Adipocyte (in vitro differentiated cells): ENCODE measurements around the gene WDHD1.

Experiments used
- DNase-seq: peaks from one replicate; pipeline ENCODE4 v3.0.0-alpha.2; 2015; ENCODE audit warnings: low read depth
- H3K27me3 ChIP-seq: replicated peaks from 2 replicates; pipeline ENCODE4 v1.7.0; 2013; ENCODE audit warnings: mild to moderate bottlenecking, low read length, moderate library complexity; ENCODE audit not compliant: control insufficient read depth, insufficient read depth
- H3K36me3 ChIP-seq: 2 replicates; pipeline ENCODE4 v1.7.0; 2013; ENCODE audit warnings: low read length, mild to moderate bottlenecking, moderate library complexity; ENCODE audit not compliant: control insufficient read depth, insufficient read depth, severe bottlenecking
- H3K4me1 ChIP-seq: 2 replicates; pipeline ENCODE4 v1.7.0; 2013; ENCODE audit warnings: mild to moderate bottlenecking, low read length, moderate library complexity; ENCODE audit not compliant: control insufficient read depth, insufficient read depth
- H3K4me3 ChIP-seq: 2 replicates; pipeline ENCODE4 v1.7.0; 2013; ENCODE audit warnings: mild to moderate bottlenecking, low read length, moderate library complexity
- H3K9ac ChIP-seq: 2 replicates; pipeline ENCODE4 v1.7.0; 2013; ENCODE audit warnings: mild to moderate bottlenecking, low read length, moderate library complexity
- H3K9me3 ChIP-seq: 2 replicates; pipeline ENCODE4 v1.7.0; 2013; ENCODE audit warnings: mild to moderate bottlenecking, low read length, moderate library complexity; ENCODE audit not compliant: control insufficient read depth

WDHD1 gene

DNA sequence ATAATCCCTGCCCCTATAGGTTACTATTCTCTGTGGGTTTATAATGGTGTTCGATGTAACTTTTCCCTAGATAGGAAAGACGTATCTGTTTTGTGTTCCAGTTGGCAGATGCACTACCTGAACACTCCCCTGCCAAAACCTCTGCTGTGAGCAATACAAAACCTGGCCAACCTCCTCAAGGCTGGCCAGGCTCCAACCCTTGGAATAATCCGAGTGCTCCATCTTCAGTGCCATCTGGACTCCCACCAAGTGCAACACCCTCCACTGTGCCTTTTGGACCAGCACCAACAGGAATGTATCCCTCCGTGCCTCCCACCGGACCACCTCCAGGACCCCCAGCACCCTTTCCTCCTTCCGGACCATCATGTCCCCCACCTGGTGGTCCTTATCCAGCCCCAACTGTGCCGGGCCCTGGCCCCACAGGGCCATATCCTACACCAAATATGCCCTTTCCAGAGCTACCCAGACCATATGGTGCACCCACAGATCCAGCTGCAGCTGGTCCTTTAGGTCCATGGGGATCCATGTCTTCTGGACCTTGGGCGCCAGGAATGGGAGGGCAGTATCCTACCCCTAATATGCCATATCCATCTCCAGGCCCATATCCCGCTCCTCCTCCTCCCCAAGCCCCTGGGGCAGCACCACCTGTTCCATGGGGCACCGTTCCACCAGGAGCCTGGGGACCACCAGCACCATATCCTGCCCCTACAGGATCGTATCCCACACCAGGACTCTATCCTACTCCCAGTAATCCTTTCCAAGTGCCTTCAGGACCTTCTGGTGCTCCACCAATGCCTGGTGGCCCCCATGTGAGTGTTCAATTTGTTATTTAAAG is 35.8 kb upstream of the WDHD1 start:
- DNase-seq, result no peak
- no peak overlapping the region for H3K4me3 ChIP-seq
- no peaks in the 10 kb centered on the region for H3K9me3 ChIP-seq
- no peaks in the 10 kb centered on the region for H3K27me3 ChIP-seq
- H3K4me1 ChIP-seq, result peaks cover 6% of the 10 kb centered on the region
- H3K36me3 ChIP-seq, result peaks cover 64% of the 10 kb centered on the region
- H3K9ac ChIP-seq, result no peak overlapping the region

DNA sequence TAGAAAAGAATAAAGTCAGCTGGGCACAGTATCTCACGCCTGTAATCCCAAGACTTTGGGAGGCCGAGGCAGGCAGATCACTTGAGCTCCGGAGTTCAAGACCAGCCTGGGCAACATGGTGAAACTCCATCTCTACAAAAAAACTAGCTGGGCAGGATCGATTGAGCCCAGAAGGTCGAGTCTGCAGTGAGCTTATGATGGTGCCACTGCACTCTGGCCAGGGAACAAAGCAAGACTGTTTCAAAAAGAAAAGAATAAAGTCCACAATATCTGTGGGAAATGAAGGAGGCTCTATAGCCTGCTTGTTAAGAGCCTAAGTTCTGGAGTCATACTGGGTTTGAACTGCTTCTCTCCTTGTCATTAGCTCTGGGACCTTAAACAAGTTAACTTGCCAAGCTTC is 32.4 kb upstream of the WDHD1 start:
- Histone ChIP-seq H3K27me3 (no peaks in the 10 kb centered on the region), H3K4me1 (no peaks in the 10 kb centered on the region), H3K9ac (no peak overlapping the region), H3K36me3 (peaks cover 44% of the 10 kb centered on the region), H3K9me3 (no peaks in the 10 kb centered on the region), H3K4me3 (no peak overlapping the region)
- DNase-seq, result no peak

DNA sequence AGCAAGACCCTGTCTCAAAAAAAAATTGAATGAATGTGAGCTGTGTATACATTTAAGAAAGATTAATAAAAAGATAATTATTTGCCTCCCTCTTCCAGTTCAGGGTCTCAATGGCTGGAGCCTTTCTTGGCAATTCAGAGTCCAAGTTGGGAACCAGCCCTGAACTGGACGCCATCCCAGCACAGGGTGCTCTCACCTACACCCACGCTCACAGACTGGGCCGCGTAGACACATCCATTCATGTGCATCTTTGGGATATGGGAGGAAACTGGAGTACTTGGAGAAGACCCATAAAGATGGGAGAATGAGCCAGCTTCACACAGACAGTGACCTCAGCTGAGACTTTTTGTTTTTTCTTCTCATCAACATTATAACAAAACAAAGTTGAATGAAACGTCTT is 31.0 kb upstream of the WDHD1 start:
- DNase-seq, result no peak
- no peak overlapping the region for H3K9ac ChIP-seq
- no peaks in the 10 kb centered on the region for H3K27me3 ChIP-seq
- no peak overlapping the region for H3K4me3 ChIP-seq
- peaks cover 10% of the 10 kb centered on the region for H3K4me1 ChIP-seq
- H3K9me3 ChIP-seq, result no peaks in the 10 kb centered on the region
- peaks cover 32% of the 10 kb centered on the region for H3K36me3 ChIP-seq

DNA sequence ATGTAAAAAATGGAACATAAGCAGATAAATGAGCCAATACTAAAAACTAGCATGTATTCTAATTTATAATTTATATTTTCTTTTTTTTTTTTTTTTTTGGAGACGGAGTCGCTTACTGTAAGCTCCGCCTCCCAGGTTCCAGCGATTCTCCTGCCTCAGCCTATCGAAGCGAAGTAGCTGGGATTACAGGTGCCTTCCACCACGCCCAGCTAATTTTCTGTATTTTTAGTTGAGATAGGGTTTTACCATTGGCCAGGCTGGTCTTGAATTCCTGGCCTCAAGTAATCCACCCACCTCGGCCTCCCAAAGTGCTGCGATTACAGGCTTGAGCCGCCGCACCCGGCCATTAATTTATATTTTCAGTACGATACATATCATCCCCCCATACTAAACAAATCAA is 27.2 kb upstream of the WDHD1 start:
- H3K4me3 ChIP-seq, result no peak overlapping the region
- H3K9me3 ChIP-seq, result no peaks in the 10 kb centered on the region
- no peak for DNase-seq
- H3K4me1 ChIP-seq, result peaks cover 23% of the 10 kb centered on the region
- no peaks in the 10 kb centered on the region for H3K27me3 ChIP-seq
- peaks cover 11% of the 10 kb centered on the region for H3K36me3 ChIP-seq
- no peak overlapping the region for H3K9ac ChIP-seq

DNA sequence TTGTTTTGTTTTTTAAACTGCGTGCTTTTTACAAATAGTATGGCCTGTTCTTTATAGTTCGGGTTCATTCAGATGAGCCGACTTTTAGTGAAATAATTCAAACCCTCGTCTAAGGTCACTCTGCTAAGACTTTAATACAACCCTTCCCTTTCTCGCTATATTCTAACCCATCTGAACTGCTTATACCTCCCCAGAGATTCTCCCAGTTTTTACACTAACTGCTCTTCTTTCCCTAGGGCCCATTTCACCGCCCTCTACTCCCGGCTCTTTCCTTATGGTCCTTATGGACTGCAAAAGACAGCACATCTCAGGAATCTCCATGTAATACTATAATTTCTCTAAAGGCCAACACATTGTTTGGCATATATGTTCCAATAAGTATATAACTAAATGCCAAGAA is 26.6 kb upstream of the WDHD1 start:
- Histone ChIP-seq H3K27me3 (no peaks in the 10 kb centered on the region), H3K4me1 (peaks cover 23% of the 10 kb centered on the region), H3K9me3 (no peaks in the 10 kb centered on the region), H3K36me3 (peaks cover 11% of the 10 kb centered on the region), H3K9ac (peak overlapping the region; percentile 100), H3K4me3 (peak overlapping the region; percentile 100)
- no peak for DNase-seq

DNA sequence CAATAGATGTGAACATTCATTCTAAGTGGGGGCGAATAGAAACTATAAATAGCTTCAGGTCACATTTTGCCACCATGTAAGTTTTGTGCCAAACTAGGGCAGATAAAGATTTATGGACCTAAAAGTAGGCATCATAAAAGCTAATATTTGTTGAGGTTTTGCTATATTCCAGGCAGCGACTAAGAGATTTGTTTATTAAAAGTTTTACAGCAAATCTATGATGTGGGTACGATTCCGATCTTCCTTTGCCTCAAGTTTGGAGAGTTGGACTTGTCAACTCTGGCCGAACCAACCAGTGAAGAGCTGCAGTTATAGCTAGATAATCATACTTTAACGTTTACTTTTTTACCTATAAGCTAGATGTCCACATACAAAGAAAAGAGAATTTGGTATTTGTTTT is 26.1 kb upstream of the WDHD1 start:
- Histone ChIP-seq H3K4me1 (peaks cover 23% of the 10 kb centered on the region), H3K9me3 (no peaks in the 10 kb centered on the region), H3K27me3 (no peaks in the 10 kb centered on the region), H3K9ac (peak overlapping the region; percentile 100), H3K4me3 (peak overlapping the region; percentile 100), H3K36me3 (peaks cover 7% of the 10 kb centered on the region)
- DNase-seq, result no peak

DNA sequence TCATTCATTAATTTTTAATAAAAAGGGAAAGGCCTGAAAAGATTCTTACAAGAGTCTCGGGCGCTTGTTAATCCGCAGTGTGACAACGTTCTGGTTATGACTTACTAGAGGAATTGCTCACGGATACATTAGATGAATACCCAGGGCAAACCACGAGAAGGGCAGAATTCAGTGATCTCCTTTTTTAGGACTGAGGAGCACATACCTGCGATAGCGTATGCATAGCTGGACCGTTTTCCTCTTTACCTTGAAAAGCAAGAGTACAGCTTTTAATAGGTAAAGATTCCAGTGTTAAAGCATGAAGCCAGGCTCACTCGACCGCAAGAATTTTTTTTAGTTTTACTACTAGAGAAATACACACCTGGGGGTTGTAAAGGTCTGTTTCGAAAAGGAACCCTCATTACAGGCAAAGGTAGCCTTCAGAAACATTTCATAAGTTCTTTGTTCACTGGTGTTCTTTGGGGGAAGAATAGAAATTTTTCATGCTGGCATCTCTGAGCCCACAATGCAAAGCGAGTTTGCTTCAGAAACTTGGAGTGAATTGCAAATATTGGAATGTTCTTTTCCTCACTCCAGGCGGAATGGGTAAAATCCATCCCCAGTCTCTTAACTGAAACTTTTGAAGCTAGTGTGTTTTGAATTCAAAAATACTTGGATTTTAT is 25.5 kb upstream of the WDHD1 start:
- DNase-seq, result peak; percentile 67
- Histone ChIP-seq H3K4me1 (peaks cover 23% of the 10 kb centered on the region), H3K9ac (peak overlapping the region; percentile 100), H3K36me3 (peaks cover 4% of the 10 kb centered on the region), H3K4me3 (peak overlapping the region; percentile 100), H3K9me3 (no peaks in the 10 kb centered on the region), H3K27me3 (no peaks in the 10 kb centered on the region)

DNA sequence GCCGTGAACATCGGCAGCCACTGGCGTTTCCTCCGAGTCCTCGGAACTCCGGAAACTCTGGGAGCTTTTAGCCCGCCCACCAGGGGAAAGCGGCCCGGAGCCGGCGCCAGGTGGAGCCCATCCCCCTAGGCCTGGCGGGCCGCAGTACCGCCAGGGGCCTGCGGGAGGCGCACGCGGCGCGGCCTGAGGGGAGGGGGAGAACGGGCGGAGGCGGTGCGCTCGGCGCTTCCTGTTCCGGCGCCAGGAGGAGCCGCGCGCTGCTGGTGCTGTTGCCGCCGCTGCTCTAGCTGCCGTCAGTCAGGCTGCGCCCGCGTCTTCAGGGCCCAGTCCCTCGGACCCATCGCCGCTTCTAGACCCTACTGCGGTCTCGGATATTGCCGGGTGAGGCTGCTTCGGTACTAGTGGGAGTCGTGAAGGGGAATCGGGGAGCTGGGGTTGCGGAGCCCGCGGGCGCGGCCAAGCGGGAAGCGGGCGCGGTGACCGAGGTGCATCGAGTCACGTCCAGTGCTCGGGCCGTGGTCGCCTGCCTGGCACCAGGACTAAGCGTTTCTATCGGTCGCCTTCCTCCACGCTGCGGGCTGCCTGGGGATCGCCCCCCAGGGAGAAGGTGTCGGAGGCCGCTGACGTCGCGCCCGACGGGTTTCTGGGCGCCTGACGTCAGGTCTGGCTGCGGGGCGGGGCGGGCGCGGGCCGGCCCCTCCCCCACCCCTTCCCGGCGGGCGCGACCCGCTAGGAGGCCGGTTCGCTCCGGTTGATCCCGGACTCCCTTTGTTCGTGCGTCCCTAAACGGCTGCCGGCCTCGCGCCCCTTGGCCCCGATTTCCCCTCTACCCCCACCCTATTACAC is 24.7 kb upstream of the WDHD1 start, which contains the start of gene MAPK1IP1L:
TSS of gene MAPK1IP1L (plus strand) at position 225 of the 846 bp plus-strand sequence. CDS start 10,037 bp downstream, outside the sequence.
- peaks cover 4% of the 10 kb centered on the region for H3K36me3 ChIP-seq
- no peaks in the 10 kb centered on the region for H3K9me3 ChIP-seq
- no peaks in the 10 kb centered on the region for H3K27me3 ChIP-seq
- H3K9ac ChIP-seq, result peak within 1 kb of the TSS; percentile 100
- peak within 1 kb of the TSS; percentile 100 for H3K4me3 ChIP-seq
- DNase-seq, result peak; percentile 95
- H3K4me1 ChIP-seq, result peaks cover 23% of the 10 kb centered on the region

DNA sequence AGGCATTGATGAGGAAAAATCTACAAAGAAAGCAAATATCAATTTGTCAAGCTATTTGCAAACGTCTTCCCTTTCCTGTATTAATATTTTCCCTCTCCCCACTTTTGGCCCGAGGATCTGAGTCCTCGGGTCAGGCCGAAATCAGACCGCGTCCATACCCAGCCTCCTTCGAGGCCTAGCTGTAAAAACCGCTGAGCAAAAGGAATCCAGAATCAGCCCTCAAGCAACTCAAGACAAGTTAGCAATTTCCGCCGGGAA is 24.2 kb upstream of the WDHD1 start:
- Histone ChIP-seq H3K4me3 (peak overlapping the region; percentile 100), H3K27me3 (no peaks in the 10 kb centered on the region), H3K36me3 (peaks cover 4% of the 10 kb centered on the region), H3K9me3 (no peaks in the 10 kb centered on the region), H3K4me1 (peaks cover 23% of the 10 kb centered on the region), H3K9ac (peak overlapping the region; percentile 100)
- DNase-seq, result no peak

DNA sequence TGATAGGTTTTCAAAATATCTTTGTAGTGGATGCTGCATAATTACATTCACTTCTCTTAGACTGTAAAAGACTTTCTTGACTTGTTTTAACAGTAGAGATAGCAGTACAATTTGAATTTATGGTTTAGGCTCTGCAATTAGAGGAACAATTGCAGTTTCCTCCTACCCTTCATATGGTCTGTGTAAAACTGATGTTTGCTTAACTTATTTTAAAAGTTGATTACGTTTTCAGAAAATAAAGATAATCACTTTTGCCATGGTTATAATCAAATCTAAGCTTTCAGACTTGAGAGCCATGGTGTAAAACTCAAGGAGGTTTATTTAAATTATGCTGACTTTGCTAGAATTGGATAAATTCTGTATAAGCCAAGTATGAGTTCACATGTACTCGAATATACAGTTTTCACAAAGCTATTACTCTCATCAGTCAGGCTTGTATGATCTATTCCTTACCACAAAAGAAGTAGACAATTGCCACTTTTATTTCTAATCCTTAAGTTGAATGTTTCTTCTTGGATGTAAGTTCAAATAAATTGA is 22.1 kb upstream of the WDHD1 start:
- Histone ChIP-seq H3K9me3 (no peaks in the 10 kb centered on the region), H3K4me1 (peaks cover 23% of the 10 kb centered on the region), H3K9ac (no peak overlapping the region), H3K36me3 (peaks cover 7% of the 10 kb centered on the region), H3K27me3 (no peaks in the 10 kb centered on the region), H3K4me3 (no peak overlapping the region)
- no peak for DNase-seq
